Neural cell (in vitro differentiated cells): Measurements from ENCODE around the gene ATP23. TPM values are rescaled to one million over a fixed set of nuclear protein-coding genes. Genes with fewer than 3 reads are reported as not detected.

Experiments used
- H2AFZ ChIP-seq: fragments of 200-600, 300-800 bp; sonication (generic), shearing (Covaris generic); 2 replicates; pipeline ENCODE4 v1.6.0; 2014; ENCODE audit warnings: low read depth, mild to moderate bottlenecking, antibody characterized with exemption, low read length, moderate library complexity
- H3F3A ChIP-seq: fragments of 200-600 bp; shearing (Covaris generic); 2 replicates; pipeline ENCODE4 v1.6.1; 2016; ENCODE audit warnings: mild to moderate bottlenecking, moderate library complexity, mixed read lengths, antibody characterized with exemption, low read length; ENCODE audit not compliant: insufficient read depth, poor library complexity, severe bottlenecking
- H3K27ac ChIP-seq: fragments of 200-600, 300-800 bp; sonication (generic), shearing (Covaris generic); 2 replicates; pipeline ENCODE4 v1.5.1; 2014; ENCODE audit warnings: mild to moderate bottlenecking, low read length, moderate library complexity
- H3K27me3 ChIP-seq: fragments of 300-800, 200-600 bp; sonication (generic), shearing (Covaris generic); 2 replicates; pipeline ENCODE4 v1.6.0; 2014; ENCODE audit warnings: mild to moderate bottlenecking, low read depth, low read length, moderate library complexity; ENCODE audit not compliant: insufficient read depth
- H3K36me3 ChIP-seq: fragments of 300-800, 200-600 bp; sonication (generic), shearing (Covaris generic); 2 replicates; pipeline ENCODE4 v1.5.1; 2014; ENCODE audit warnings: mild to moderate bottlenecking, antibody characterized with exemption, low read length, moderate library complexity; ENCODE audit not compliant: insufficient read depth
- H3K4me2 ChIP-seq: fragments of 300-800, 200-600 bp; sonication (generic), shearing (Covaris generic); 2 replicates; pipeline ENCODE4 v1.6.0; 2014; ENCODE audit warnings: mild to moderate bottlenecking, low read length
- H3K4me3 ChIP-seq: fragments of 300-800, 200-600 bp; sonication (generic), shearing (Covaris generic); 2 replicates; pipeline ENCODE4 v1.5.1; 2014; ENCODE audit warnings: mild to moderate bottlenecking, low read length, moderate library complexity
- H3K79me2 ChIP-seq: fragments of 200-600 bp; shearing (Covaris generic); replicated peaks from 2 replicates; pipeline ENCODE4 v1.6.0; 2014; ENCODE audit warnings: mild to moderate bottlenecking, low read length, moderate library complexity; ENCODE audit not compliant: insufficient read depth
- H3K9ac ChIP-seq: fragments of 300-800, 200-600 bp; sonication (generic), shearing (Covaris generic); 2 replicates; pipeline ENCODE4 v1.6.1; 2016; ENCODE audit warnings: mild to moderate bottlenecking, low read length, mixed read lengths
- H3K9me2 ChIP-seq: fragments of 200-600 bp; shearing (Covaris generic); 2 replicates; pipeline ENCODE4 v1.6.1; 2016; ENCODE audit warnings: mild to moderate bottlenecking, low read length, mixed read lengths; ENCODE audit not compliant: insufficient read depth
- H3K9me3 ChIP-seq: fragments of 200-600, 300-800 bp; sonication (generic), shearing (Covaris generic); 2 replicates; pipeline ENCODE4 v1.6.1; 2016; ENCODE audit warnings: mild to moderate bottlenecking, mixed run types, low read length, moderate library complexity, mixed read lengths
- H4K20me1 ChIP-seq: fragments of 200-600 bp; shearing (Covaris generic); 2 replicates; pipeline ENCODE4 v1.6.1; 2016; ENCODE audit warnings: mild to moderate bottlenecking, mixed run types; ENCODE audit not compliant: insufficient read depth
- CTCF ChIP-seq: fragments of 450-650 bp; IDR thresholded peaks from 2 replicates; pipeline ENCODE4 v1.5.1; 2014; ENCODE audit warnings: antibody characterized with exemption, mild to moderate bottlenecking, moderate library complexity; ENCODE audit not compliant: poor library complexity, severe bottlenecking
- EP300 ChIP-seq: fragments of 450-650 bp; conservative IDR thresholded peaks from 2 replicates; pipeline ENCODE4 v1.6.1; 2014; ENCODE audit warnings: antibody characterized with exemption, mild to moderate bottlenecking, moderate library complexity; ENCODE audit not compliant: poor library complexity, severe bottlenecking
- EZH2 ChIP-seq: fragments of 200-600, 300-800 bp; shearing (Covaris generic), sonication (generic); IDR thresholded peaks from 2 replicates; pipeline ENCODE4 v1.6.1; 2014; ENCODE audit warnings: antibody characterized with exemption, low read length, borderline replicate concordance, mild to moderate bottlenecking; ENCODE audit not compliant: insufficient read depth, poor library complexity, severe bottlenecking
- MXI1 ChIP-seq: fragments of 450-650 bp; conservative IDR thresholded peaks from 2 replicates; pipeline ENCODE4 v1.6.1; 2014; ENCODE audit warnings: antibody characterized with exemption, mild to moderate bottlenecking; ENCODE audit not compliant: poor library complexity, severe bottlenecking
- POLR2AphosphoS5 ChIP-seq: IDR thresholded peaks from 2 replicates; pipeline ENCODE4 v1.6.1; 2012
- RAD21 ChIP-seq: fragments of 450-650 bp; conservative IDR thresholded peaks from 2 replicates; pipeline ENCODE4 v1.6.1; 2014; ENCODE audit warnings: antibody characterized with exemption, mild to moderate bottlenecking, moderate library complexity
- REST ChIP-seq: IDR thresholded peaks from 2 replicates; pipeline ENCODE4 v1.6.1; 2012; ENCODE audit warnings: borderline replicate concordance
- SMC3 ChIP-seq: fragments of 450-650 bp; conservative IDR thresholded peaks from 2 replicates; pipeline ENCODE4 v1.6.1; 2014; ENCODE audit warnings: antibody characterized with exemption, mild to moderate bottlenecking, moderate library complexity; ENCODE audit not compliant: poor library complexity
- TAF1 ChIP-seq: IDR thresholded peaks from 2 replicates; pipeline ENCODE4 v1.6.1; 2012; ENCODE audit warnings: low read depth
- polyA plus RNA-seq: library from polyadenylated mRNA; depleted of rRNA; stranded (reverse); fragments of >200 nt; gene quantifications from 2 replicates; pipeline ENCODE4 v1.2.3, GENCODE V29; 2014

Gene ATP23
- polyA plus RNA-seq, 1 donor from 2014 or later: 5.7 TPM

- no peak overlapping the region for H3K27ac ChIP-seq
Measured at GRCh38 chr12:57905812-57906475, 35.4 kb upstream of the ATP23 start.

GRCh38 chr12:57906821-57907220 lies 34.5 kb upstream of the ATP23 start:
- H2AFZ ChIP-seq: no peak overlapping the region

More at GRCh38 chr12:57905812-57906475, 35.4 kb upstream of the ATP23 start:
- no peaks in the 10 kb centered on the region for H4K20me1 ChIP-seq
- no peaks in the 10 kb centered on the region for H3K27me3 ChIP-seq
- no peaks in the 10 kb centered on the region for H3K79me2 ChIP-seq
- H2AFZ ChIP-seq: no peak overlapping the region
- no peak overlapping the region for H3K4me2 ChIP-seq
- TF ChIP-seq EZH2 (no peak), REST (no peak), SMC3 (no peak), TAF1 (no peak)
- no peak overlapping the region for H3K4me3 ChIP-seq
- no peaks in the 10 kb centered on the region for H3K9me2 ChIP-seq
- H3F3A ChIP-seq: no peaks in the 10 kb centered on the region
- no peaks in the 10 kb centered on the region for H3K9me3 ChIP-seq
- no peak overlapping the region for H3K9ac ChIP-seq
- H3K36me3 ChIP-seq: no peaks in the 10 kb centered on the region

More at GRCh38 chr12:57906821-57907220, 34.5 kb upstream of the ATP23 start:
- TF ChIP-seq EZH2: no peak
- no peak for TF ChIP-seq REST
- TF ChIP-seq EP300: no peak
- TF ChIP-seq MXI1: no peak
- TF ChIP-seq RAD21: no peak
- TF ChIP-seq SMC3: no peak
- TF ChIP-seq CTCF: no peak
- no peak for TF ChIP-seq POLR2AphosphoS5
- no peak for TF ChIP-seq TAF1
- Histone ChIP-seq H3K36me3 (no peaks in the 10 kb centered on the region), H3K9me3 (no peaks in the 10 kb centered on the region), H3K4me3 (no peak overlapping the region), H3F3A (no peaks in the 10 kb centered on the region), H3K27me3 (no peaks in the 10 kb centered on the region), H3K79me2 (no peaks in the 10 kb centered on the region), H3K27ac (no peak overlapping the region), H3K9me2 (no peaks in the 10 kb centered on the region), H4K20me1 (no peaks in the 10 kb centered on the region), H3K4me2 (no peak overlapping the region), H3K9ac (no peak overlapping the region)
